ENCODE measurements around the gene PDZRN4.

Gene PDZRN4

DNA sequence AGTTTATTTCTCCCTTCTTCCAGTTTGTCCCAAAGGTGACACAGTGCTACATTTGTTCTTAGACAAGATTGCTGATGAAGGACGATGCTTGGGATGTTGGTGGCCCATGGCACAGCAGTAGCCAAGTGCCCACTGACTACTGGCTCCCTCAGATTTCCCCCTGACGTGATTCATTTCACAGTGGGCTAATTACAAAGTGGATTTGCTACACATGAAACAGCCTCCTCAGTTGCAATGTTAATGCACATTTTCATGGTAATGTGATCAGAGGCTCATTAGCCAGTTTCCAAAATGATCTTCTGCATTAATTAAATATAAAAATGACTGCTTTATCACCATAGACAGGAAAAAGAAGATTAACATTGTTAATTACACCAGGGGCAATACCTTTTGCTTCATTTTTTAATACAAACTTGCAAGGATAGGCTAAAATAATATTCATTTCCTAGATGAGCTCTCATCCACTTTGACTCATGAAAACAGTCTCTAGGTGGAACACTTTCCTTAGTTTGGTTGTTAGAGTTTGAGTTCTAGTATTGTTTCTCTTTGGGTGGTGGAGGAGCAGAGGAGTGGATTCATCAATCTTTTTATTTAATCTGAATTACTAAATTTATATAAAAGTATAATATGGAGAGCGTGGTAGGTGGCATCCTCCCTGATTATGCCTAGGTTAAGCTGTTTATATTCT lies 250.9 kb downstream of the PDZRN4 start:
- H3K4me2 ChIP-seq (ENCODE audit: low read length) = no peak overlapping the region
- H3K9me3 ChIP-seq (ENCODE audit: control insufficient read depth, low read length) = no peaks in the 10 kb centered on the region
- H3K36me3 ChIP-seq (ENCODE audit: control insufficient read depth, insufficient read depth, low read length) = no peaks in the 10 kb centered on the region
- no peak overlapping the region for H3K4me3 ChIP-seq (ENCODE audit: low read depth, low read length)
- H3K27me3 ChIP-seq (ENCODE audit: control insufficient read depth, insufficient read depth, low read length) = no peaks in the 10 kb centered on the region
- no peak overlapping the region for H3K9ac ChIP-seq
- no peaks in the 10 kb centered on the region for H3K4me1 ChIP-seq
- H3K27ac ChIP-seq = no peak overlapping the region
- TF ChIP-seq, protein P1, sequence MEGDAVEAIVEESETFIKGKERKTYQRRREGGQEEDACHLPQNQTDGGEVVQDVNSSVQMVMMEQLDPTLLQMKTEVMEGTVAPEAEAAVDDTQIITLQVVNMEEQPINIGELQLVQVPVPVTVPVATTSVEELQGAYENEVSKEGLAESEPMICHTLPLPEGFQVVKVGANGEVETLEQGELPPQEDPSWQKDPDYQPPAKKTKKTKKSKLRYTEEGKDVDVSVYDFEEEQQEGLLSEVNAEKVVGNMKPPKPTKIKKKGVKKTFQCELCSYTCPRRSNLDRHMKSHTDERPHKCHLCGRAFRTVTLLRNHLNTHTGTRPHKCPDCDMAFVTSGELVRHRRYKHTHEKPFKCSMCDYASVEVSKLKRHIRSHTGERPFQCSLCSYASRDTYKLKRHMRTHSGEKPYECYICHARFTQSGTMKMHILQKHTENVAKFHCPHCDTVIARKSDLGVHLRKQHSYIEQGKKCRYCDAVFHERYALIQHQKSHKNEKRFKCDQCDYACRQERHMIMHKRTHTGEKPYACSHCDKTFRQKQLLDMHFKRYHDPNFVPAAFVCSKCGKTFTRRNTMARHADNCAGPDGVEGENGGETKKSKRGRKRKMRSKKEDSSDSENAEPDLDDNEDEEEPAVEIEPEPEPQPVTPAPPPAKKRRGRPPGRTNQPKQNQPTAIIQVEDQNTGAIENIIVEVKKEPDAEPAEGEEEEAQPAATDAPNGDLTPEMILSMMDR (IDR thresholded peaks at IDR 0.05) = no peak
- H2AFZ ChIP-seq = no peak overlapping the region
- H3K79me2 ChIP-seq = no peaks in the 10 kb centered on the region

- no peaks in the 10 kb centered on the region for H3K27me3 ChIP-seq (ENCODE audit: control insufficient read depth, insufficient read depth, low read length)
- no peaks in the 10 kb centered on the region for H3K36me3 ChIP-seq (ENCODE audit: control insufficient read depth, insufficient read depth, low read length)
- no peak overlapping the region for H3K9ac ChIP-seq
- H3K4me3 ChIP-seq (ENCODE audit: low read depth, low read length) = no peak overlapping the region
- no peaks in the 10 kb centered on the region for H3K9me3 ChIP-seq (ENCODE audit: control insufficient read depth, low read length)
- no peak overlapping the region for H2AFZ ChIP-seq
- H3K4me2 ChIP-seq (ENCODE audit: low read length) = no peak overlapping the region
- no peaks in the 10 kb centered on the region for H3K4me1 ChIP-seq
- no peak overlapping the region for H3K27ac ChIP-seq
- TF ChIP-seq, protein P1 (IDR thresholded peaks at IDR 0.05) = no peak
- H3K79me2 ChIP-seq = no peaks in the 10 kb centered on the region
These were observed 251.7 kb downstream of the PDZRN4 start for GRCh38 chr12:41439801-41440200.

DNA sequence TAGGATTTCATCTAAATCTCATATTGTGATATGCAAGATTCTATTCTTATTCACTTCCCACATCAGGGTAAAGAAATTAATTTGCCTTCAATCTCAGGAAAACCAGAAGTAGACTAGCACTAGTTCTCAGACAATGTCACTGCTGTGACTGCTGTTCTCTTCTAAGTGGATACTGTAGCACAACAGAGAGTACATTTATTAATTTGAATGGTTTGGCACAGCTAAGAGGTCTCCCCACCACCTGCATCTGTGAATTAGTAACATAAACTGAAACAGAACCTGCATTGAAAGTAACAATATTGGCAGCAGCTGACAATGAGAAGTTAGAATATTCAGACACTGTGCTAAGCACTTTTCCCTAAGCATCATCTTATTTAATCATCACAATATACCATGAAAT lies 253.1 kb downstream of the PDZRN4 start:
- Histone ChIP-seq H3K27ac (no peak overlapping the region), H3K9ac (no peak overlapping the region), H3K36me3 (ENCODE audit: control insufficient read depth, insufficient read depth, low read length) (no peaks in the 10 kb centered on the region), H3K27me3 (ENCODE audit: control insufficient read depth, insufficient read depth, low read length) (no peaks in the 10 kb centered on the region), H3K4me1 (no peaks in the 10 kb centered on the region), H2AFZ (no peak overlapping the region), H3K79me2 (no peaks in the 10 kb centered on the region), H3K4me2 (ENCODE audit: low read length) (no peak overlapping the region), H3K4me3 (ENCODE audit: low read depth, low read length) (no peak overlapping the region), H3K9me3 (ENCODE audit: control insufficient read depth, low read length) (no peaks in the 10 kb centered on the region)
- TF ChIP-seq, protein P1 (IDR thresholded peaks at IDR 0.05) = no peak

- H3K27ac ChIP-seq = no peak overlapping the region
- H3K4me1 ChIP-seq = no peaks in the 10 kb centered on the region
- H3K4me3 ChIP-seq (ENCODE audit: low read depth, low read length) = no peak overlapping the region
- H3K79me2 ChIP-seq = no peaks in the 10 kb centered on the region
- H3K4me2 ChIP-seq (ENCODE audit: low read length) = no peak overlapping the region
- H3K9ac ChIP-seq = no peak overlapping the region
- TF ChIP-seq, protein P1 (IDR thresholded peaks at IDR 0.05) = no peak
- H2AFZ ChIP-seq = no peak overlapping the region
- H3K36me3 ChIP-seq (ENCODE audit: control insufficient read depth, insufficient read depth, low read length) = no peaks in the 10 kb centered on the region
- no peaks in the 10 kb centered on the region for H3K27me3 ChIP-seq (ENCODE audit: control insufficient read depth, insufficient read depth, low read length)
- no peaks in the 10 kb centered on the region for H3K9me3 ChIP-seq (ENCODE audit: control insufficient read depth, low read length)
These were observed 254.8 kb downstream of the PDZRN4 start for GRCh38 chr12:41442896-41443295.

DNA sequence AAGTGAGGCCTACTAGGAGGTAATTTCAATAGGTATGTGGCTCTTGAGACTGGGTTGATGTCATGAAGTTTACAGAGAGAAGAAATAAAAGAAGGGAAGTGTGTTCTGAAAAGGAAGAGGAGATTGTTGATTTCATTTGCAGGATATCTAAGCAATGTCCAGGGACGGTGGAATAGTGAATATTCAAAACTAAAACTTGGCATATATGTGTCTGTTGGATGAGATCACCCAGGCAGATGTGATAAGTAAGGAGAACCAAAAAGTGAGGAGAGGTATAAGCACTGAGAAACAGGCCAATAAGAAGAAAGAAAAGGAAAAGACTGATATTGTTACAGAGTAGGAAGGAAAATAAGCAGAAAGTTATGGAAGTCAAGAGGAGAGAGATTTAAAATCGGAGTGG lies 255.6 kb downstream of the PDZRN4 start:
- H3K9me3 ChIP-seq (ENCODE audit: control insufficient read depth, low read length) = no peaks in the 10 kb centered on the region
- H3K4me2 ChIP-seq (ENCODE audit: low read length) = no peak overlapping the region
- TF ChIP-seq, protein P1 (IDR thresholded peaks at IDR 0.05) = no peak
- no peaks in the 10 kb centered on the region for H3K27me3 ChIP-seq (ENCODE audit: control insufficient read depth, insufficient read depth, low read length)
- H2AFZ ChIP-seq = no peak overlapping the region
- H3K9ac ChIP-seq = no peak overlapping the region
- H3K4me1 ChIP-seq = no peaks in the 10 kb centered on the region
- H3K4me3 ChIP-seq (ENCODE audit: low read depth, low read length) = no peak overlapping the region
- H3K79me2 ChIP-seq = no peaks in the 10 kb centered on the region
- H3K36me3 ChIP-seq (ENCODE audit: control insufficient read depth, insufficient read depth, low read length) = no peaks in the 10 kb centered on the region
- no peak overlapping the region for H3K27ac ChIP-seq

Measured in parathyroid adenoma (tissue), 2 donors.